ENCODE measurements around the gene GINS3.

GINS3 gene

DNA sequence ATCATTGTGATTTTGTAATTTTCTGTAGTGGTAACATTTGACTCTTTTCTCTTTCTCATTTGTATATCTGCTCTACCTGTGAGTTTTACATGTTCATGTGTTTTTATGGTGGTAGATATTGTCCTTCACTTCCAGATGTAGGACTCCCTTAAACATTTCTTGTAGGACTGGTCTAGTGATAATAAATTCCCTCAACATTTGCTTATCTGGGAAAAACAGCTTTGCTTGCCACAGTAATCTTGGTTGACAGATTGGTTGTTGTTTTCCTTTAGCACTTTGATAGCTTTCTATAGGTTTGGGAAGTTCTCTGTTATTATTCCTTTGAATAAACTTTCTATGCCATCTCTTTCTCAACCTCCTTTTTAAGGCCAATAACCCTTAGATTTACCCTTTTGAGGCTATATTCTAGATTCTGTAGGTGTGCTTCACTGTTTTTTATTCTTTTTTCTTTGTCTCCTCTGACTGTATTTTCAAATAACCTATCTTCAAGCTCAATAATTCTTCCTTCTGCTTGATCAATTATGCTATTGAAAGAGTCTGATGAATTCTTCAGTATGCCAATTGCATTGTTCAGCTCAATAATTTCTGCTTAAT is 32.1 kb upstream of the GINS3 start:
- no peak overlapping the region for H3K4me3 ChIP-seq (ENCODE audit: low read depth, low read length)
- TF ChIP-seq, protein P1, sequence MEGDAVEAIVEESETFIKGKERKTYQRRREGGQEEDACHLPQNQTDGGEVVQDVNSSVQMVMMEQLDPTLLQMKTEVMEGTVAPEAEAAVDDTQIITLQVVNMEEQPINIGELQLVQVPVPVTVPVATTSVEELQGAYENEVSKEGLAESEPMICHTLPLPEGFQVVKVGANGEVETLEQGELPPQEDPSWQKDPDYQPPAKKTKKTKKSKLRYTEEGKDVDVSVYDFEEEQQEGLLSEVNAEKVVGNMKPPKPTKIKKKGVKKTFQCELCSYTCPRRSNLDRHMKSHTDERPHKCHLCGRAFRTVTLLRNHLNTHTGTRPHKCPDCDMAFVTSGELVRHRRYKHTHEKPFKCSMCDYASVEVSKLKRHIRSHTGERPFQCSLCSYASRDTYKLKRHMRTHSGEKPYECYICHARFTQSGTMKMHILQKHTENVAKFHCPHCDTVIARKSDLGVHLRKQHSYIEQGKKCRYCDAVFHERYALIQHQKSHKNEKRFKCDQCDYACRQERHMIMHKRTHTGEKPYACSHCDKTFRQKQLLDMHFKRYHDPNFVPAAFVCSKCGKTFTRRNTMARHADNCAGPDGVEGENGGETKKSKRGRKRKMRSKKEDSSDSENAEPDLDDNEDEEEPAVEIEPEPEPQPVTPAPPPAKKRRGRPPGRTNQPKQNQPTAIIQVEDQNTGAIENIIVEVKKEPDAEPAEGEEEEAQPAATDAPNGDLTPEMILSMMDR (IDR thresholded peaks at IDR 0.05; ENCODE audit: low read depth, low read length) = no peak

DNA sequence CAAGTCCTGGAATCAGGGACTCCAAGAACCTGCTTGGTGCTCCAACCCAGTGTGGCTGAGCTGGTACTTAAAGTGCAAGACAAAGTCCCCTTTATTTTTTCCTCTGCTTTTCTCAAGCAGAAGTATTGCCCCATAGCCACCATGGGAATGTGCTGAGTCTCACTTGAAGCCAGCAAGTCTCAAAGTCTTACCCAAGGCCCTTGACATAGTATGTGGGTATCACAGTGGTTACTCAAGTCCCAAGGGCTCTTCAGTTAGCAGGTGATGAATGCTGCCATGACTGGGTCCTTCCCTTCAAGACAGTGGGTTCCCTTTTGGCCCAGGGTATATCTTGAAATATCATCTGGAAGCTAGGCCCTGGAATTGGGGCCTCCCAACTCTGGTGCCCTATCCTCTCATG is 30.5 kb upstream of the GINS3 start:
- H3K4me3 ChIP-seq (ENCODE audit: low read depth, low read length) = no peak overlapping the region
- TF ChIP-seq, protein P1 (IDR thresholded peaks at IDR 0.05; ENCODE audit: low read depth, low read length) = no peak

DNA sequence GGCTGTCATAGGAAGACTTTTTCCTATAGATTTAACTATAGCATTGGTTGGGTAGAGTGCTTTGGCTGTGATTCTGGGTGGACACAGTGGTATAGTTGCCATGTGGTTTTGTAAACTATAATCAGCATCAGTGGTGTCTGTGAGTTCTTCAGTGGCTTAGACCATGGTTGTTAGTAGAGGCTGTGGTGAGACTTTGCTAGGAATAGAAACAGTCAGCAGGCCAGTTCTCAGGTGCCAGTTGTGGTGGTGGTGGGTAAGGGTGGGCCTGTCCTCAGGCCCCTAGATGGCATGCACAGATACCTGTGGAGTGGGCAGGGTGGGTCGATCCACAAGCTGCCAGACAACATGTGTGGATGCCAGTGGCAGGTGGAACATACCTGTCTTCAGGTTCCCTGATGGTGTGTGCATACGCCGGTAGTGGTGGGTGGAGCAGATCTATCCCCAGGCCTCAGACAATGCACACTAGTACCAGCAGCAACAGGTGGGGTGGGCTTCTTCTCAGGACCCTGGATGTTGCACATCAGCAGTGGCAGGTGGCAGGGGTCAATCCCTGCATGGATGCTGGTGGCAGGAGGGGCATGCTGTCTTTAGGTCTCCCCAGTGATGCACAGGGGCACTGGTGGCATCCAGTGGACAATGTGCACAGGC is 28.4 kb upstream of the GINS3 start:
- H3K4me3 ChIP-seq (ENCODE audit: low read depth, low read length) = no peak overlapping the region
- TF ChIP-seq, protein P1 (IDR thresholded peaks at IDR 0.05; ENCODE audit: low read depth, low read length) = no peak

DNA sequence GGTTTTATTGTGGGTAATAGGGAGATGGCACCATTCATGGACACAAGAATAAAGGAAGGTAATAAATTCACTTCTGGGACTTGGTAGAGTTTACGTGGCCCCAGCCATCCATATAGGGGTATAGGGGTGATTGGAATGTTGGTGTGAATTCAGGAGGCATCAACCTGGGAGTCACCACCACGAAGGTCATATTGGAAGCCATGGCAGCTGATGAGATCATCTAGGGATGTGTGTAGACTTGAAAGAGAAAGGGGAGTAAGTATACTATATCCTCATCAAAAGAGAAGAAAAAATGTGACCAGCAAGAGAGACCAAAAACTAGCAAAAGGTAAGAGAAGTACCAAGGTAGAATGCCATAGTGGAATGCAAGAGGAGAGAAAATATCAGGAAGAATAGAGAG is 26.6 kb upstream of the GINS3 start:
- TF ChIP-seq, protein P1 (IDR thresholded peaks at IDR 0.05; ENCODE audit: low read depth, low read length) = no peak
- no peak overlapping the region for H3K4me3 ChIP-seq (ENCODE audit: low read depth, low read length)

DNA sequence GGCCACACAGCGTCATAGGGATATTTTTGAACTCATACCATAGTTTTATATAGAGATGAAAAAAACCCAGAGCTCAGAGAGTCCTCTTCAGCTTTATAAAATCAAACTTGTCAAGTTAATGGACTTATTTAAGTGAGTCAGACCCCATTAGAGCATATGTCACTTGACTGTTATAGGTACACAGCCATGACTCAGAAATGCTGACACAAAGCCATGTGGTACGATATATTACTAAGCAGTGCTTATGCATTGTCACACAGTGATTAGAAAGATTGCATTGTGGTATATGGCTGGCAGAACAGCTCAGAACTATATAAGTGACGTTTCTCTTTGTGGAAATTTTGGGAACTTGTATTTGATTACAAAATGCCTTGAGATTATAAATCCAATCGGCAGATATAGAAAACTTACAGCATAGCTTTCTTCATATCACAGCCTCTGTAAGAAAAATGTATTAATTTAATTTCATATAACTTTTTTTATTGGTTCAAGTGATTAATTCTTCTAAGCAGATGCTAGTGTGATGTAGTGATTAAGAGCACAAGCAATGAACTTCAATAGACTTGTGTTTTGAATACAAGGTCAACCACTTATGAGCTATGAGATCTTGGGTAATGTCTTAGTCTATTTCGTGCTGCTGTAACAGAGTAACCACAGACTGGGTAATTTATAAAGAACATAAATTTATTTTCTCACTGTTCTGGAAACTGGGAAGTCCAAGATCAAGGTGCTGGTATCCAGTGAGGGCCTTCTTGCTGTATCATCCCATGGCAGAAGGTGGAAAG is 25.8 kb upstream of the GINS3 start:
- no peak overlapping the region for H3K4me3 ChIP-seq (ENCODE audit: low read depth, low read length)
- TF ChIP-seq, protein P1 (IDR thresholded peaks at IDR 0.05; ENCODE audit: low read depth, low read length) = no peak

DNA sequence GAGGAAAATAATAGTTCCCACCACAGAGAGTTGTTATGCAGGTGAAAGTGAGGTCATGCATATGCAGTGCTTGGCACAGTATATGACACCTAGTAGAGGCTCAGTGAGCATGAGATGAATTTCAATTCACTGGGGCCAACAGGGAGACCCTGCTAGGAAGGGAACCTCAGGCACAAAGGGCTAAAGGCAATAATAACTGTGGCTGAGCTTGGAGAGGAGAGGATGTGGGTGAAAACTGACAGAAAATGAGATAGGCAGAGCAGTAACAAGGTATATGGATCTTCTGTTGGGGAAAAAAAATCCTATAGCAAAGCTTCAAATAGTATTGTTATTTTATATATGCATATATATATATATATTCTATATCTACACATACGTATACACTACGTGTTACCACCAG is 25.0 kb upstream of the GINS3 start:
- TF ChIP-seq, protein P1 (IDR thresholded peaks at IDR 0.05; ENCODE audit: low read depth, low read length) = no peak
- H3K4me3 ChIP-seq (ENCODE audit: low read depth, low read length) = no peak overlapping the region

DNA sequence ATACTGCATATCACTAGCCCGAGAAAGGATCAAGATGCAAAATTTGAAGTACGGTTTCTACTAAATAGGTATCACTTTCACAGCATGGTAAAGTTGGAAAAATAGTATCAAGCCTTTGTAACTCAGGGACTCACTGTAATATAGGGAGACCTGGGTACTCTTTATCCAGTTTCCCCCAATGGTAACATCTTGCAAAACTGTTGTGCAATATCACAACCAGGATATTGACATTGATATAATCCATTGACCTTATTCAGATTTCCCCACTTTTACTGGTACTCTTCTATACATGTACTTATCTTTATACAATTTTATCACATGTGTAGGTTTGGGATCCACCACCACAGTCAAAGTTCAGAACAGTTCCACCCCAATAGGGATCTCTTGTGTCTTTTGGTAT is 20.4 kb upstream of the GINS3 start:
- TF ChIP-seq, protein P1 (IDR thresholded peaks at IDR 0.05; ENCODE audit: low read depth, low read length) = no peak
- H3K4me3 ChIP-seq (ENCODE audit: low read depth, low read length) = no peak overlapping the region

Measured in WI38 (cell line).